ENCODE measurements around the gene PEPD.

Gene PEPD

DNA sequence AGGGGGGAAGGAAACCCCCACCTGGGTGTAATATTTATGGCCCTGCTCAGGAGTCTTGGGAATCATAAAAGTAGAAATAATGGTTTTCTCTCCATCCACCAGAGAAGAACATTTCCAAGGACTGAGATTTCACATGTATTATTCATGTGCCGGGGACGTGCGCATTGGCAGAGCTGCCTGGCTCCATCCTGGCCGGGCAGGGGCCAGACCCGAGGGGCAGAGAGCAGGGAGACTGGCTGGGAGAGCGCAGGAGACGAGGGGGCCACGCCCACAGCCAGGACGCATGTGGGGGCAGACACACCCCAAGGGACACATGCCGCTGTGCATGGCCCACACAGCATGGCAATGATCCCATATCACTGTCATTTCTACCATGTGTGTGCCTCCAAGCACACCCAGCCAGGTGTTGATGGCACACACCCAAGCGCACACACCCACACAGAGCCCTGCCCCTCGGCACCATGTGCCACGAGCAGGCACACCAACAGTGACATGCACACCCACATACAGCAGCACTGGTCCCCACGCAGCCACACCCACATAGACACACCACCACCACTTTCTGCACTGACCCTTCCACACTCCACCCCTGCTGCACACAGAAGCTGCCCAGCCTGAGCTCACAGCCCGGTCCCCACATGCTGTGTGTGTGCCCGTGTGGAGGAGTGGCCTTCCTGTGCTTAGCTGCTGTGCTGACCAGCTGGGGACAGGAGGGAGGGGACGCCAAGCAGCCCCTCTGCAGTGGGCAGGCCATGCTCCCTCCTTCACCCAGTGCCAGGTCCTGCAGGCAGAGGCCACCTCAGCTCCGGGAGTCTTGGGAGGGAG is 108.8 kb downstream of the PEPD start:
- TF ChIP-seq CTCF (conservative IDR thresholded peaks at IDR 0.05) = no peak
- H3K27ac ChIP-seq = no peak overlapping the region

DNA sequence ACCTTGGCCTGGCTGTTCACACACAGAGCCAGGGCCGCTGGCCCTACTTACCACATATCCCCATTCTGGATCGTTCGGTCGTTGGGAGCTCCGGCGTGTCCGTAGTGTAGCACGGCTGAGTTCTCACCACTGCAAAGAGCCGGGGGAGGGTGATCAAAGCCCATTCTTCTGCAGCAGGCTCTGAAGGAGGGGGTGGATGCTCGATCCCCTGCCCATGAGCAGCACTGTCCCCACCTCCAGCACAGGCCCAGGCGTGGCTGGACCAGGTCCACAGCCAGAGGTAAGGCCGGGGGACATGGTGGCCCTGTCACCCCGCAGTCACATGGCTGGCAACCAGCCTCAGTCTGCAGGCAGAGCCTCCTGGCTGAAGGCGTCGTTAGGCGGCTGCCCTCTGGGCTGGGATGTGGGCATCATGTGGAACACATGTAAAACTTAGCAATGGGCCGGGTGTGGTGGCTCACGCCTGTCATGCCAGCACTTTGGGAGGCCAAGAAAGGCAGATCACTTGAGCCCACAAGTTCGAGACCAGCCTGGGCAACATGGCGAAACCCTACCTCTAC is 109.9 kb downstream of the PEPD start:
- no peak for TF ChIP-seq CTCF (conservative IDR thresholded peaks at IDR 0.05)
- H3K27ac ChIP-seq = no peak overlapping the region

GRCh38 chr19:33410915-33411401 is 110.6 kb downstream of the PEPD start:
- TF ChIP-seq CTCF (conservative IDR thresholded peaks at IDR 0.05) = no peak
- no peak overlapping the region for H3K27ac ChIP-seq

- no peak for TF ChIP-seq CTCF (conservative IDR thresholded peaks at IDR 0.05)
- no peak overlapping the region for H3K27ac ChIP-seq
Observed at GRCh38 chr19:33409906-33410685, 111.5 kb downstream of the PEPD start.

- no peak for TF ChIP-seq CTCF (conservative IDR thresholded peaks at IDR 0.05)
- H3K27ac ChIP-seq = no peak overlapping the region
Observed at GRCh38 chr19:33408538-33409434, 112.8 kb downstream of the PEPD start.

DNA sequence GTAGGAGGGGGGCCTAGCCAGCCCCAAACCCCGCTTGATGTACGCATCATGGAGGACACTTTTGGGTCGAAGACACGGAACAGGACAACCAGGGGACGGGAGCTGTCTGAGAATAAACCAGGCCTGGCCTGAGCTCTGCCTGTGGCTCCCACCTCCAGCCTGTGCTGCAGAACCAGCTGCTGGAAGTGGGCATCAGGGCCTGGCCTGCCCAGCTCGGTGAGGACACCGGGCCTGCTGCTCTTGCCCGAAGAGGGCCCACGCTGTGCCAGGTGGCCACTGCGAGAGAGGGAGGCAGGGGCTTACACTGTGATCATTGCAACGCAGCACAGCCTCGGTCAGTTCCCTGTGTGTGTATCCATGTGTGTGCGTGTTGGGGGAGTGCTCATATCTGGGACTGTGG is 113.5 kb downstream of the PEPD start:
- TF ChIP-seq CTCF (conservative IDR thresholded peaks at IDR 0.05) = no peak

More for the DNA sequence above, 113.5 kb downstream of the PEPD start:
- no peak overlapping the region for H3K27ac ChIP-seq
